ENCODE measurements around the gene MAST2.

The MAST2 gene

GRCh38 chr1:45803299-45803780 is at the start of gene MAST2:
Gene MAST2, plus strand, starts transcription at chr1:45803612. Its CDS starts 284 bp downstream, at chr1:45803896.
- DNase-seq (ENCODE audit: low read depth) = peak; percentile 68

GRCh38 chr1:45755697-45756096 is 47.7 kb upstream of the MAST2 start:
- no peak for DNase-seq (ENCODE audit: low read depth)

DNA sequence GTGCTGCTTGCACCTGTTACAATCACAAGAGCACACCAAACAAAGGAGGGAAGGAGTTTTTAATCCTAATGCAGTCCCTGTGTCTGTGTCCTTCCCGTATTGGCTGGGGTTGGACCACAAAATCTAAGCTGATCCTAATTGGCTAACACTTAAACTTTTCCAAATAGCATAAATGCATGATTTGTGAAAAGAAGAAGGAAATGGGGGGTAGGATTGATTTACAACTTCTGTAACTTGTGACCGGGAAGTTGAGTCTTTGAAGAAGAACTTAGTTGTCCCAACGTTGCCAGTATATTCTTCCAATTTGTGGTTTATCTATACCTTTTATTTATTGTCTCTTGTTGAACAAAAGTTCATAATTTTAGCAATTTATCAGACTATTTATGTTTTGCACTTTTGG is 41.1 kb upstream of the MAST2 start:
- DNase-seq (ENCODE audit: low read depth) = no peak

DNA sequence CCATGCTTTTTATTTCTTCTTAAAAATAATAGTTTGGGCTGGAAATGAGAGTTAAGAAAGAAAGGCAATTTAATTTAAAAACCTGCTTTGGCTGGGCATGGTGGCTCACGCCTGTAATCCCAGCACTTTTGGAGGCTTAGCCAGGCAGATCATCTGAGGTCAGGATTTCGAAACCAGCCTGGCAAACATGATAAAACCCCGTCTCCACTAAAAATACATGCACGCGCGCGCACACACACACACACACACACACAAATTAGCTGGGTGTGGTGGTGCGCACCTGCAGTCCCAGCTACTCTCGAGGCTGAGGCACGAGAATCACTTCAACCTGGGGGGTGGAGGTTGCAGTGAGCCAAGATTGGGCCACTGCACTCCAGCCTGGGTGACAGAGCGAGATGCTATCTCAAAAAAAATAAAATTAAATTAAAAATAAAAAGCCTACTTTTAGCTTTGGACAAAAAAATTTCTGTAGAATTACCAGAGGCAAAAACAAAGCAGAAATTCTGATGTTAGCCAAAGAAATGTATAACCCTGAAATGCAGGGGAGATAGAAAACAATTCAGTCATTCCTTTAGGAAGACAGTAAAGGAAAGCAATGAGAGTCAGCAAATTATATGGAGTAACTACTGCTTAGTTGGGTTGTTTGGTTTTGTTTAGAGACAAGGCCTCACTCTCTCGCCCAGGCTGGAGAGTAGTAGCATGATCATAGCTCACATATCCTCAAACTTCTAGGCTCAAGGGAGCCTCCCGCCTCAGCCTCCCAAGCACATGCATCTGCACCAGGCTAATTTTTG is 37.2 kb upstream of the MAST2 start:
- DNase-seq (ENCODE audit: low read depth) = no peak

GRCh38 chr1:45767035-45767434 is 36.4 kb upstream of the MAST2 start:
- no peak for DNase-seq (ENCODE audit: low read depth)

DNA sequence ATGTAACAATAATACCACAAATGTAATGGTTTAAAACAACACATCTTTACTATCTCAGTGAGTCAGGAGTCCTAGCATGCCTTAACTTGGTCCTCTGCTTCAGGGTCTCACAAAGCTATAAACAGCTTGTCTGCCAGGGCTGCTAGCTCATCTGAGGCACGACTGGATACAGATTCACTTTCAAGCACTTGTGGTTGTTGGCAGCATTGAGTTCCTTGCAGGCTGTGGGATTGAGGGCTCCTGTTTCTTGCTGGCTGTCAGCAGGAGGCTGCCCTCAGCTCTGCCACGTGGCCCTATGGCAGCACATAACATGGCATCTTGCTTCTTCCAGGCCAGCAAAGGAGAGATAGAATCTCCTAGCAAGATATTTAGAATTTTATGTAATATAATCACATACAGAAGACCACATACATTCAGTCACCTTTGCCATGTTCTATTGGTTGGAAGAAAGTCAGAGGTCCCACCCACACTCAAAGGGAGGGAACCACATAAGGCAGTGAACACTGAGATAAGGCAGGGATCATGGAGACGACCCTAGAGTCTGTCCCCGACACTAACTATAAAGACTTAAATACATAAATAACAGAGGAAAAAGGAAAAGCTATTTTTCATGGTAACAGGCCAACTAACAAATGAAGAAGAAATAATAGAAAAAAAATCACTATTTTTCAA is 34.0 kb upstream of the MAST2 start:
- no peak for DNase-seq (ENCODE audit: low read depth)

- DNase-seq (ENCODE audit: low read depth) = no peak
Observed at GRCh38 chr1:45772971-45773370, 30.4 kb upstream of the MAST2 start.

DNA sequence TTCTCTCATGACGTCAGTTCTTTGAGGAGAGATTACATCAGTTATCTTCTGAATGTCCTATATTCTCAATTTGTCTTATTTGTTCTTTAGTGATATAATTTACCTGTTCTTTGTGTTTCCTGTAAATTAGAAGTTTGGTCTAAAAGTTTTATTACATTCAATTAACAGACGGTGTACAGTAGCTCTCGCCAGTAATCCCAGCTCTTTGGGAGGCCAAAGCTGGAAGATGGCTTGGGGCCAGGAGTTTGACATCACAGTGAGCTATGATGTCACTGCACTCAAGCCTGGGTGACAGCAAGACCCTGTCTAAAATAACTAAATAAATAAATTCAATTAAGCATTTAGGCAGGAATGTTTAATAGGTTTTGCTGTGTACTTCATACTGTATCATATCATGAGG is 27.6 kb upstream of the MAST2 start:
- no peak for DNase-seq (ENCODE audit: low read depth)

- DNase-seq (ENCODE audit: low read depth) = peak; percentile 40
Observed at GRCh38 chr1:45785583-45785982, 17.8 kb upstream of the MAST2 start.

- no peak for DNase-seq (ENCODE audit: low read depth)
Observed at GRCh38 chr1:45787905-45788304, 15.5 kb upstream of the MAST2 start.

GRCh38 chr1:45789601-45790000 is 13.8 kb upstream of the MAST2 start:
- no peak for DNase-seq (ENCODE audit: low read depth)

DNA sequence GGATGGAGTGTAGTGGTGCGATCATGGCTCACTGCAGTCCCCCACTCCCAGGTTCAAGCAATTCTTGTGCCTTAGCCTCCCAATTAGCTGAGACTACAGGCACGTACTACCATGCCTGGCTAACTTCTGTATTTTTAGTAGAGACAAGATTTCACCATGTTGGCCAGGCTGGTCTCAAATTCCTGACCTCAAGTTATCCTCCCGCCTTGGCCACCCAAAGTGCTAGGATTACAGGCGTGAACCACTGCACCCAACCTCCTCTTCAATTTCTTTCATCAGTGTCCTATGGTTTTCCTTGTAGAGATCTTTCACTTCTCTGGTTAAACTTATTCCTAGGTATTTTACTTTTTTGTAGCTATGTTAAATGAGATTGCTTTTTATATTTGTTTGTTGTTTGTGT is 10.7 kb upstream of the MAST2 start:
- DNase-seq (ENCODE audit: low read depth) = no peak

DNA sequence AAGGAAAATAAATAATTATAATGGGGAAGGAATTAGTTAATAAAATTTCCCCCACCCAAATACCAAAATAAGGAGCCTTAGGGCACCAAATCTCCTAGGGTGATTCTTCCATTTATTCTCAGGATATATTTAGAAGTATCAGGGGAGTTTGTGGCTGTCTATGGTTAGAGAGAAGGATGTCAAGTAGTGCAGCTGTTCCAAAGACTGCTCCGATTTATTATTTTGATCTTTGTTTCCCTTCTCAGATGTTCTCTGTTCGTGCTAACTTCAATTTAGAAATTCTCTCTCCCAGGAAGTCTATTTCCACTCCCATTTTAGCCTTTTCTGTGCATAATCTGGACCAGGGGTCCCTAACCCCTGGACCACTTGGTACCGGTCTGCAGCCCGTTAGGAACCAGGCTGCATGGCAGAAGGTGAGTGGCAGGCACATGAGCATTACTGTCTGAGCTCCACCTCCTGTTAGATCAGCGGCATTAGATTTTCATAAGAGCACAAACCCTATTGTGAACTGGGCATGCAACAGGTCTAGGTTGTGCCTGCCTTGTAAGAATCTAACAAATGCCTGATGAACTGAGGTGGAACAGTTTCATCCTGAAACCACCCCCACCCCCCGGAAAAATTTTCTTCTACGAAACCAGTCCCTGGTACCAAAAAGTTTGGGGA is 9.3 kb upstream of the MAST2 start:
- DNase-seq (ENCODE audit: low read depth) = no peak

GRCh38 chr1:45796381-45796780 is 7.0 kb upstream of the MAST2 start:
- DNase-seq (ENCODE audit: low read depth) = no peak

- no peak for DNase-seq (ENCODE audit: low read depth)
Observed at GRCh38 chr1:45796946-45797345, 6.5 kb upstream of the MAST2 start.

GRCh38 chr1:45800899-45801298 is 2.5 kb upstream of the MAST2 start:
- DNase-seq (ENCODE audit: low read depth) = no peak

DNA sequence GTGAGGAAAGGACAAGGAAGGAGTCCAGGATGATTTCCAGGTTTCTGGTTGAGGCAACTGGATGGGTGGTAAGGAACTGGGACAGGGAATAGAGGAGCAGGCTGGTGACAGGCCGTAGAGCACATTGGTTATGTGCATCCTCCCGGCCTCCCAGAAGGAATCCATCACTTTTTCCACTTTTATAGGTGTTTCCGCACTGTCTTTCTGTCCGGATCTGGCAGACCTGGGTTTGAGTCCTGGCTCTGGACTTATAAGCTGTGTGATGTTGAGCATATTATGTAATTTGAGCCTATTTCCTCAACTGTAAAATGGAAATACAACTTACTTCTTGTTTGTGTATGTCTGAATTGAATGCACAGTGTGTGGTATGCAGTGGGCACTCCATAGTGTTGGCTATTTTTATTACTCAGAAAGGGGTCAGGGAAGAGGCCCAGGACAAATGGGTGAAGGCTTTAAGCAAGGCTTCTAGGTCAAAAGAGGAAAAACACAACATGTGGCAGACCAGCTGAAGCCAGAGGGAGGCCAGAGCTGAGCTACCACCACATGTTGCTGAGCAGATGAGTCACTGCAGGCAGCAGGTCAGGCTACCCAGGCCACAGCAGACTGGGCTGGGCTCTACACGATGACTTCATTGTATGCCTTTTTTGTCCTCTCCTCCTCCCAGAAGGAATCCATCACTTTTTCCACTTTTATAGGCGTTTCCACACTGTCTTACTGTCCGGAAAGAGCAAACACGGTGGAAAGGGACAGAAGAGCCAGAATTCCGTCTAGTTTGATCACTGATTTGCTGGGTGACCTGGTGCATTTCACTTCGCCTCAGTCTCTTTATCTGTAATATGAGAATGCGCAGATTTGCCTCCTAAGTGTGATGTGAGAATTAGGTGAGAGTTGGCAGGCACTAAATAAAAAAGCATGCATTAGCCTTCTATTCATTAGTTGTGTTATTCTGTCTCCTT is 791 bp upstream of the MAST2 start:
- DNase-seq (ENCODE audit: low read depth) = no peak

- peak; percentile 18 for DNase-seq (ENCODE audit: low read depth)
Observed at GRCh38 chr1:45803781-45804668, 613 bp downstream of the MAST2 start.

DNA sequence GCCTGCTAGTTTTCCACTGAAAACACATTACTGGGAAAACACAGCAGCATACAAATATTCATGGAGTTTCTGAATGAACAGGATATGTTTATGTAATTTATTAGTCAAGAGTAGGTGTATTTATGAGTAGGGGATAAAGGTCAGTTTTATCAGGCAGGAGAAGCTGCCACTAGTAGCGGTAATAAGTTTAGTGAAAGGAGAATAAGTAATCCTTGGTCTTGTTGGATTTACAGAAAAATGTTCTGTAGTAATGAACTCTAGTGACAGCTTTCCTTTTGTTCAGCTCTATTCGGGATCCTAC is 1.2 kb downstream of the MAST2 start:
- DNase-seq (ENCODE audit: low read depth) = no peak

GRCh38 chr1:45806129-45806528 is 2.7 kb downstream of the MAST2 start:
- no peak for DNase-seq (ENCODE audit: low read depth)

DNA sequence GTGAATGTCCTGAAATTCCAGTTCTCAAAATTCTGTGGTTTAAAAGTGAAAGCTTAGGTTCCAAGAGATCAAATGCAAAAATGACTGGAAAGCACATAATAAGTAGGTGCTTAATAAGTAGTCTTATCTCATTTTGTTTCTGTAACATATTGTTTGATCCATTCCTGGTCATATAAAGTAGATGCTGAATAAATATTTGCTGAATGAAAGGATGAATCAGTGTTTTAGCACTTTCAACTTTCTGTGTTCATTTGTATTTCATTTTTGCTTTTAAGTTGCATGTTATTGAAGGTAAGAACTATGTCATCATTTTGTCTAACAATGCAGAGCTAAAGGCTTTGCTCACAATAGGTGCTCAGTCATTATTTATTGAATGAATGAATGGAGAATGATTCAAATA is 6.3 kb downstream of the MAST2 start:
- DNase-seq (ENCODE audit: low read depth) = no peak

Measured in CMK (cell line).